ENCODE measurements around the gene PYDC1. TPM values are rescaled to one million over a fixed set of nuclear protein-coding genes. Genes with fewer than 3 reads are reported as not detected.

PYDC1 gene
- total and polyA plus RNA-seq, 2 donors (not counting 1 experiment from before 2014, with no cell fraction given), result not detected

- Histone ChIP-seq H2AFZ (ENCODE audit: low read length) (no peak overlapping the region), H3K79me2 (ENCODE audit: control insufficient read depth, insufficient read depth, low read length) (peaks cover 11% of the 10 kb centered on the region), H3K4me1 (ENCODE audit: control insufficient read depth, extremely low read depth, insufficient read depth, low read length) (no peaks in the 10 kb centered on the region), H4K20me1 (ENCODE audit: control insufficient read depth, extremely low read depth, insufficient read depth, low read length) (no peaks in the 10 kb centered on the region), H3K9me3 (ENCODE audit: control insufficient read depth, insufficient read depth, low read depth, low read length) (no peaks in the 10 kb centered on the region), H3K9ac (ENCODE audit: insufficient read depth, low read length) (no peak overlapping the region), H3K27me3 (ENCODE audit: control insufficient read depth, insufficient read depth, low read length) (no peaks in the 10 kb centered on the region), H3K27ac (ENCODE audit: insufficient read depth, low read length) (no peak overlapping the region), H3K36me3 (ENCODE audit: control insufficient read depth, insufficient read depth, low read length) (peaks cover 27% of the 10 kb centered on the region), H3K4me3 (replicated peaks in 1 of 4; ENCODE audit: control extremely low read depth in 1 of 4, insufficient read depth in 1 of 4, low read depth in 3 of 4, low read length in 4 of 4) (no peak overlapping the region), H3K4me2 (ENCODE audit: extremely low read depth, insufficient read depth, low read length) (no peak overlapping the region)
- no peak for DNase-seq (ENCODE audit: low read depth in 2 of 2)
- TF ChIP-seq CTCF (conservative IDR thresholded peaks at IDR 0.05 in 1 of 2, IDR thresholded peaks at IDR 0.05 in 1 of 2; ENCODE audit: low read depth in 1 of 2, low read length in 2 of 2) (no peak), EZH2 (IDR thresholded peaks at IDR 0.05; ENCODE audit: low read length, missing control alignments) (no peak)
Measured at GRCh38 chr16:31194898-31195297, 22.0 kb downstream of the PYDC1 start.

GRCh38 chr16:31193874-31194273 lies 23.1 kb downstream of the PYDC1 start:
- Histone ChIP-seq H3K27ac (ENCODE audit: insufficient read depth, low read length) (no peak overlapping the region), H3K9ac (ENCODE audit: insufficient read depth, low read length) (no peak overlapping the region), H3K79me2 (ENCODE audit: control insufficient read depth, insufficient read depth, low read length) (peaks cover 20% of the 10 kb centered on the region), H3K9me3 (ENCODE audit: control insufficient read depth, insufficient read depth, low read depth, low read length) (no peaks in the 10 kb centered on the region), H2AFZ (ENCODE audit: low read length) (no peak overlapping the region), H4K20me1 (ENCODE audit: control insufficient read depth, extremely low read depth, insufficient read depth, low read length) (no peaks in the 10 kb centered on the region), H3K27me3 (ENCODE audit: control insufficient read depth, insufficient read depth, low read length) (no peaks in the 10 kb centered on the region), H3K4me1 (ENCODE audit: control insufficient read depth, extremely low read depth, insufficient read depth, low read length) (no peaks in the 10 kb centered on the region), H3K4me3 (replicated peaks in 1 of 4; ENCODE audit: control extremely low read depth in 1 of 4, insufficient read depth in 1 of 4, low read depth in 3 of 4, low read length in 4 of 4) (no peak overlapping the region), H3K4me2 (ENCODE audit: extremely low read depth, insufficient read depth, low read length) (no peak overlapping the region), H3K36me3 (ENCODE audit: control insufficient read depth, insufficient read depth, low read length) (peaks cover 32% of the 10 kb centered on the region)
- no peak for TF ChIP-seq EZH2 (IDR thresholded peaks at IDR 0.05; ENCODE audit: low read length, missing control alignments)
- no peak for TF ChIP-seq CTCF (conservative IDR thresholded peaks at IDR 0.05 in 1 of 2, IDR thresholded peaks at IDR 0.05 in 1 of 2; ENCODE audit: low read depth in 1 of 2, low read length in 2 of 2)
- DNase-seq (ENCODE audit: low read depth in 2 of 2), result no peak

- H3K79me2 ChIP-seq (ENCODE audit: control insufficient read depth, insufficient read depth, low read length), result peaks cover 26% of the 10 kb centered on the region
- no peak overlapping the region for H3K4me3 ChIP-seq (replicated peaks in 1 of 4; ENCODE audit: control extremely low read depth in 1 of 4, insufficient read depth in 1 of 4, low read depth in 3 of 4, low read length in 4 of 4)
- H4K20me1 ChIP-seq (ENCODE audit: control insufficient read depth, extremely low read depth, insufficient read depth, low read length), result no peaks in the 10 kb centered on the region
- TF ChIP-seq CTCF (conservative IDR thresholded peaks at IDR 0.05 in 1 of 2, IDR thresholded peaks at IDR 0.05 in 1 of 2; ENCODE audit: low read depth in 1 of 2, low read length in 2 of 2) (no peak), EZH2 (IDR thresholded peaks at IDR 0.05; ENCODE audit: low read length, missing control alignments) (no peak)
- H3K27me3 ChIP-seq (ENCODE audit: control insufficient read depth, insufficient read depth, low read length), result no peaks in the 10 kb centered on the region
- H2AFZ ChIP-seq (ENCODE audit: low read length), result no peak overlapping the region
- peaks cover 34% of the 10 kb centered on the region for H3K36me3 ChIP-seq (ENCODE audit: control insufficient read depth, insufficient read depth, low read length)
- no peak overlapping the region for H3K4me2 ChIP-seq (ENCODE audit: extremely low read depth, insufficient read depth, low read length)
- no peak overlapping the region for H3K9ac ChIP-seq (ENCODE audit: insufficient read depth, low read length)
- H3K9me3 ChIP-seq (ENCODE audit: control insufficient read depth, insufficient read depth, low read depth, low read length), result no peaks in the 10 kb centered on the region
- no peak overlapping the region for H3K27ac ChIP-seq (ENCODE audit: insufficient read depth, low read length)
- no peak for DNase-seq (ENCODE audit: low read depth in 2 of 2)
- H3K4me1 ChIP-seq (ENCODE audit: control insufficient read depth, extremely low read depth, insufficient read depth, low read length), result no peaks in the 10 kb centered on the region
Measured at GRCh38 chr16:31192856-31193642, 23.9 kb downstream of the PYDC1 start.
